ENCODE results near the gene MRI1. TPM values are rescaled to one million over a fixed set of nuclear protein-coding genes. Genes with fewer than 3 reads are reported as not detected.
"Not testable (repeated sequence)": the region's sequence is repeated elsewhere in the genome, so short reads cannot be mapped to it uniquely, and the experiment has no call there.

MRI1 gene
- total and polyA plus RNA-seq, 2 donors: 23.3 to 38.1 TPM

DNA sequence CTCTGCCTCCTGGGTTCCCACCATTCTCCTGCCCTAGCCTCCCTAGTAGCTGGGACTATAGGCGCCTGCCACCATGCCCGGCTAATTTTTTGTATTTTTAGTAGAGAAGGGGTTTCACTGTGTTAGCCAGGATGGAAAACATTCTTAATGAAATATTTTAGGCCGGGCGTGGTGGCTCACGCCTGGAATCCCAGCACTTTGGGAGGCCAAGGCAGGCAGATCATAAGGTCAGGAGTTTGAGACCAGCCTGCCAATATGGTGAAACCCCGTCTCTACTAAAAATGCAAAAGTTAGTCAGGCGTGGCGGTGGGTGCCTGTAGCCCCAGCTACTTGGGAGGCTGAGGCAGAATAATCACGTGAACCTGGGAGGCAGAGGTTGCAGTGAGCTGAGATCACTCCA, 29.0 kb downstream of the MRI1 start:
- H3K36me3 ChIP-seq (ENCODE audit: insufficient read depth); H3K27ac ChIP-seq (ENCODE audit: low read depth); H3K4me3 ChIP-seq (ENCODE audit: low read depth, low read length); H3K4me1 ChIP-seq (ENCODE audit: insufficient read depth); DNase-seq (ENCODE audit: extremely low spot score): not testable (repeated sequence)
- 84% methylated on average over 9 of the region's 9 CpGs for WGBS

DNA sequence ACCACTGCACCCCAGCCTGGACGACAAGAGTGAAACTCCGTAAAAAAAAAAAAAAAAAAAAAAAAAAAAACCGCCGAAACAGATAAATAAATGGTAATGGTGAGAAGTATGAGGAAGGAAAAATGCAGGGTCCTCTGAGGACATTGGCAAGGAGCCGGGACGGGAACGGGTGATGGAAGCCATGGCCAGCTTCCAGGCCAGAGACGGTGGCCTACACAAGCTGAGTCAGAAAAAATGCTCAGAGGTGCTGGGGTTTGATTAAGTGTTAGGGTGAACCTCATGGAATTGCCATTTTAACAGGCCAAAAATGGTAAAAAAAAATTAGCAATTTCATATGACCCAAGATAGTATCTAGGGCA, 30.1 kb downstream of the MRI1 start:
- 3% methylated on average over 8 of the region's 8 CpGs for WGBS
- no peaks in the 10 kb centered on the region for H3K36me3 ChIP-seq (ENCODE audit: insufficient read depth)

DNA sequence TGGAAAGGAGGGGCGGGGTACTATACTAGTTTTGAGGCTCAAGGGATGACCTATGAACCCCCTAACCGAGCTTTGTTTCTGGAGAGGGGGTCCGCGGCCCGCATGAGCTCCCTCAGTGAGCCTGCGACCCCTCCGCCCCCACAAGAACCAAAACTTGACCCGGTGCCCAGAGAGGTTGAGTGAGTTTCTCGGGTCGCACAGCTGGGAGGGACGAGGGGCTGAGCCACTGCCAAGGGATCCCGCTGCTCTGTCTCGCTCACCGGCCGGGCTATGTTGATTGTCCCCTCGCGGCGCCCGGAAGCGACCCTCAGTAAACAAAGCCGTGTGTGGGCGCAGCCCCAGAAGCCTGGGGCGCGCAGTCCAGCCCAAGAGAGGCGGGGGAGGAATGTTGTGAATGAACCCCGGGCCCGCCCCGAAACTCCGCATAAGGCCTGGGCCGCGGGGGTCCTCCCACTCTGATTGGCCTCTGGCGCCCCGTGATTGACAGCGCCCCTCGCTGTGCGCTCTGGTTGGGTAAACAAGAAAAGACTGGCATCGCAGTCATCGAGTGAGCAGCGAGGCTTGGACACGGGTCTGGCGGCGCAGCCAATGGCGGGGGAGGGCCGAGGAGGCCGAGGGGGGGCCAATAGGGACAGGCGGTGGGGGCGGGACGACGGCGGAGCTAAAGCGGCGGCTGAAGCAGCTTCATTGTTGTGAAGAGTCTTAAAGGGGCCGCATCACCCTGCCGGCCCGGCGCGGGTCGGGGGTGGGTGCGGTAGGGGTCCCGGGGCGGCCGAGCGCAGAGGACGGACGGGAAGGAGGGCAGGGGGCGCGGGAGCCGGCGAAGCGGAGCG, 30.7 kb downstream of the MRI1 start, which contains the start of gene ZSWIM4:
Gene ZSWIM4 (plus strand): TSS at position 687 of the 833 bp plus-strand sequence. CDS start 206 bp downstream, outside the sequence.
- H3K27ac ChIP-seq (ENCODE audit: low read depth): peak within 1 kb of the TSS; percentile 86
- no peaks in the 10 kb centered on the region for H3K4me1 ChIP-seq (ENCODE audit: insufficient read depth)
- H3K4me3 ChIP-seq (ENCODE audit: low read depth, low read length): peak within 1 kb of the TSS; percentile 82
- peak; percentile 98 for DNase-seq (ENCODE audit: extremely low spot score)
- under 1% methylated on average over 71 of the region's 71 CpGs for WGBS
- H3K36me3 ChIP-seq (ENCODE audit: insufficient read depth): no peaks in the 10 kb centered on the region

More for the DNA sequence above, 30.1 kb downstream of the MRI1 start:
- Histone ChIP-seq H3K27ac (ENCODE audit: low read depth) (no peak overlapping the region), H3K4me1 (ENCODE audit: insufficient read depth) (no peaks in the 10 kb centered on the region), H3K4me3 (ENCODE audit: low read depth, low read length) (peak overlapping the region; percentile 61)
- DNase-seq (ENCODE audit: extremely low spot score): no peak

DNA sequence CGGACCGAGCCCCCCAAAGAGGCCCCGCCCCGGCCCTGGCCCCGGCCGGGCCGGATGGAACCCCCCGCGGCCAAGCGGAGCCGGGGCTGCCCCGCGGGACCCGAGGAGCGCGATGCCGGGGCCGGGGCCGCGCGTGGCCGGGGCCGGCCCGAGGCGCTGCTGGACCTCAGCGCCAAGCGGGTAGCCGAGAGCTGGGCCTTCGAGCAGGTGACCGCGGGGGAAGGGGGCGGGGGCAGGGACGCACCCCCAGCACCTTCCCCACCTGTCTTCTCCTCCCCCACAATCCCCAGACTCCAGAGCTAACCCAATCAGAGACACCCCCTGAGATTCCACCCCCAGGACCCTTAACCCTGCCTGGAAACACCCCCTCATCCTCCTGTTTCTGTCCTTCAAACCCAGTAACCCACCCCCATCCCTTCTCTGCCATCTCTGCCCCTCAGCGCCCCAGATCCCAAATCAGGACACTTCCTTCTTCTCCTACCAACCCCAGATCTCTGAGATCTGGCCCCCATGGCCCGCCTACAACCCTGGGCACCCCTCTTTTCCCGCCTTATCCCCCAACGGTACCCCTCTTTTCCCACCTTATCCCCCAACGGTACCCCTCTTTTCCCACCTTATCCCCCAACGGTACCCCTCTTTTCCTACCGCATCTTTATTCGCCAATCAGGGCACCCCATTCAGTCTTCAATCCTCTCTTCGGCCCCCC, 31.4 kb downstream of the MRI1 start:
- Histone ChIP-seq H3K4me1 (ENCODE audit: insufficient read depth) (no peaks in the 10 kb centered on the region), H3K36me3 (ENCODE audit: insufficient read depth) (no peaks in the 10 kb centered on the region), H3K4me3 (ENCODE audit: low read depth, low read length) (peak overlapping the region; percentile 82), H3K27ac (ENCODE audit: low read depth) (peak overlapping the region; percentile 86)
- WGBS: 5% methylated on average over 42 of the region's 42 CpGs
- no peak for DNase-seq (ENCODE audit: extremely low spot score)

DNA sequence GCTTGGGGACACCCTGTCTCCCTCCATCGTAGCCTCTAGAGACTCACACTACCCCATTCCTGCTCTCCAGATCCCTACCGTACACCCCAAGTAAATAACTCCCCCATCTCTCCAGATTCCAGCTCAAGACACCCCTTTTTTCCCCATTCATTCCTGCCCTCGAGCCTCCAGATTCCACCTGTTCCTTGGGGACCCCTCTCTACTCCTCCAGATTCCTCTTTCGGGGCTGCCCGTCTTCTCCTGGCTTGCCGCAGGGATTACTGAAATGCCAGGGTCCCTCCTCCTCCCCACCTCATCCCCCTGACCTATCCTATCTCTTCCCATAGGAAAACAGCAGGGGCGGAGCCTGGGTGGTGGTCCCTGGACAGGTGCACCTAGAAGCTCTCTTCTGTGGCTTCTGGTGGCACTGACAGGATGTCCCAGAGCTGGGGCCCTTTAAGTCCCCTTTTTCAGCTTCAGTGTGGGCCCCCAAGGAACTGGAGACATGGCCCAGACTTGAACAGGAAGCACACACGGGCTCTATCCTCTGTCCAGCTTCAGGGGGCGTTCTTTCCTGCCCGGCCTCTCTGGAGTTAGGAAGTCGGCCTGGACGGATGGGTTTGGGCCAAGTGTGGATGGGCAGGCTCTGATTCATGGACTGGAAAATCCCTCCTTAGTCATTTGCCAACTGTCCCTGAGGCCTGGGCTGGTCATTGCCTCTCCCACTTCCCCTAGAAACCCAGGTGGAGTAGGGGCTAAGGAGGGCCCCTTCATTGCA, 32.2 kb downstream of the MRI1 start:
- DNase-seq (ENCODE audit: extremely low spot score): no peak

DNA sequence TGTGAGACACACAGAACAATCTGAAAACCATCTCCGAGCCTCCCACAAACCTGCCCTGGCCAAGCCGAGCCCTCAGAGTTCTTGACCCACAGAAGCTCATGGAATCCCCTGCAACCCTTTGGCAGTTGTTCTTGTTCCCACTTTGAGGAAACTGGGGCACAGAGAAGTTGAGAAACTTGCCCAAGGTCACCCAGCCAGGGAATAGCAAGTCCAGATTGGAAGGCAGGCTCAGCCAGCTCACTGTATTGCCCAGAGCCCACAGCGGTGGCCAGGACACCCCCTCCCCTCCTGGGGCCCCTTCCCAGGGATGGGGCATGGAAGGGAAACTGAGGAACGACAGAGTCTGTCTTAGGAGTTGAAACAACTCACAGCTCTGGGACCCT, 32.7 kb downstream of the MRI1 start:
- no peaks in the 10 kb centered on the region for H3K4me1 ChIP-seq (ENCODE audit: insufficient read depth)
- 59% methylated on average over 4 of the region's 4 CpGs for WGBS
- H3K4me3 ChIP-seq (ENCODE audit: low read depth, low read length): no peak overlapping the region
- H3K36me3 ChIP-seq (ENCODE audit: insufficient read depth): no peaks in the 10 kb centered on the region
- H3K27ac ChIP-seq (ENCODE audit: low read depth): peak overlapping the region; percentile 13
- DNase-seq (ENCODE audit: extremely low spot score): no peak

More for the DNA sequence above, 32.2 kb downstream of the MRI1 start:
- Histone ChIP-seq H3K27ac (ENCODE audit: low read depth) (no peak overlapping the region), H3K36me3 (ENCODE audit: insufficient read depth) (no peaks in the 10 kb centered on the region), H3K4me1 (ENCODE audit: insufficient read depth) (no peaks in the 10 kb centered on the region), H3K4me3 (ENCODE audit: low read depth, low read length) (peak overlapping the region; percentile 82)
- WGBS: 11% methylated on average over 12 of the region's 12 CpGs

DNA sequence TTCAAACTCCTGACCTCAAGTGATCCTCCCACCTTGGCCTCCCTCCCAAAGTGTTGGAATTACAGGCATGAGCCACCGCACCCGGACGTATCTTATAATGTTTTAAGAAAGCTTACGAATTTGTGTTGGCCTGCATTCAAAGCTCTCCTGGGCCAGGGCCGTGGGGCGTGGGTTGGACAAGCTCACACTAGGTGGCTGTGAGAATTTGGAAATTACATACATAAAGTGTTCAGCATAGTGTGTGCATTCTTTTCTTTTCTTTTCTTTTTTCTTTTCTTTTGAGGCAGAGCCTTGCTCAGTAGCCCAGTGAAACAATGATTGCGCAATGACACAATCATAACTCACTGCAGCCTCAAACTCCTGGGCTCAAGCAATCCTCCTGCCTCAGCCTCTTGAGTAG, 33.5 kb downstream of the MRI1 start:
- WGBS: 37% methylated on average over 7 of the region's 7 CpGs
- H3K4me3 ChIP-seq (ENCODE audit: low read depth, low read length): no peak overlapping the region
- no peak for DNase-seq (ENCODE audit: extremely low spot score)
- H3K36me3 ChIP-seq (ENCODE audit: insufficient read depth): no peaks in the 10 kb centered on the region
- H3K27ac ChIP-seq (ENCODE audit: low read depth): no peak overlapping the region
- H3K4me1 ChIP-seq (ENCODE audit: insufficient read depth): no peaks in the 10 kb centered on the region

DNA sequence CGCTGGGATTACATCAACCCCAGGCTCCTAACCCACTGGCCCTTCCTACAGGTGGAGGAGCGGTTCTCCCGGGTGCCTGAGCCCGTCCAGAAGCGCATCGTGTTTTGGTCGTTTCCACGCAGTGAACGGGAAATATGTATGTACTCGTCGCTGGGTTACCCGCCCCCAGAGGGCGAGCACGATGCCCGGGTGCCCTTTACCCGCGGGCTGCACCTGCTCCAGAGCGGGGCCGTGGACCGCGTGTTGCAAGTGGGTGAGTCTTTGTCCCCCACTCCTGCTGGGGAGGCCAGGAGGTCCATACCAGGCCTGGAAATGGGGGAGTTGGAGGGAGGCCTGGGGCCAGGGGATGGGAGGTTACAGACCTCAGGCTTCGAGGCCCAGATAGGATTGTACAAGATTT, 35.3 kb downstream of the MRI1 start:
- no peak overlapping the region for H3K27ac ChIP-seq (ENCODE audit: low read depth)
- DNase-seq (ENCODE audit: extremely low spot score): no peak
- WGBS: 94% methylated on average over 22 of the region's 22 CpGs
- H3K4me1 ChIP-seq (ENCODE audit: insufficient read depth): no peaks in the 10 kb centered on the region
- no peaks in the 10 kb centered on the region for H3K36me3 ChIP-seq (ENCODE audit: insufficient read depth)
- no peak overlapping the region for H3K4me3 ChIP-seq (ENCODE audit: low read depth, low read length)

DNA sequence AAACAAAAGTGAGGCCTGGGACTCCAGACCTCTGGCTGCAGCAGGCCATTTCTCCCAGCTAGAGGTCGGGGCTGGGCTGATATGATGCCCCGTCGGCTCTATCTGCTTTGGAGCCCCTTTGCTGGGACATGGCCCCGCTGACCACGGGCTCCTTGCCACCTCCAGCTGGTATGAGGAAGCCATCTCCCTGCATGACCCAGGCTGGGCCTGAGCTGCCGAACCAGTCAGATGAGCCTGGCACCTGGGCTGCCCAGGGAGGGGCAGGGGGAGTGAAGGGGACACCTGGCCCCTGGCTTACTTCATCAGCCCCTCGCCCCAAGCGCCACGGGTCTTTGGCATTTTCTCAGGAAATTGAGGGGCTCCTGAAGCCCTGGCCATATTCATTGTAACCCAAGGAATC, 38.7 kb downstream of the MRI1 start:
- WGBS: 85% methylated on average over 9 of the region's 9 CpGs
- H3K27ac ChIP-seq (ENCODE audit: low read depth): peak overlapping the region; percentile 25
- no peaks in the 10 kb centered on the region for H3K36me3 ChIP-seq (ENCODE audit: insufficient read depth)
- DNase-seq (ENCODE audit: extremely low spot score): no peak
- H3K4me1 ChIP-seq (ENCODE audit: insufficient read depth): no peaks in the 10 kb centered on the region
- H3K4me3 ChIP-seq (ENCODE audit: low read depth, low read length): no peak overlapping the region

DNA sequence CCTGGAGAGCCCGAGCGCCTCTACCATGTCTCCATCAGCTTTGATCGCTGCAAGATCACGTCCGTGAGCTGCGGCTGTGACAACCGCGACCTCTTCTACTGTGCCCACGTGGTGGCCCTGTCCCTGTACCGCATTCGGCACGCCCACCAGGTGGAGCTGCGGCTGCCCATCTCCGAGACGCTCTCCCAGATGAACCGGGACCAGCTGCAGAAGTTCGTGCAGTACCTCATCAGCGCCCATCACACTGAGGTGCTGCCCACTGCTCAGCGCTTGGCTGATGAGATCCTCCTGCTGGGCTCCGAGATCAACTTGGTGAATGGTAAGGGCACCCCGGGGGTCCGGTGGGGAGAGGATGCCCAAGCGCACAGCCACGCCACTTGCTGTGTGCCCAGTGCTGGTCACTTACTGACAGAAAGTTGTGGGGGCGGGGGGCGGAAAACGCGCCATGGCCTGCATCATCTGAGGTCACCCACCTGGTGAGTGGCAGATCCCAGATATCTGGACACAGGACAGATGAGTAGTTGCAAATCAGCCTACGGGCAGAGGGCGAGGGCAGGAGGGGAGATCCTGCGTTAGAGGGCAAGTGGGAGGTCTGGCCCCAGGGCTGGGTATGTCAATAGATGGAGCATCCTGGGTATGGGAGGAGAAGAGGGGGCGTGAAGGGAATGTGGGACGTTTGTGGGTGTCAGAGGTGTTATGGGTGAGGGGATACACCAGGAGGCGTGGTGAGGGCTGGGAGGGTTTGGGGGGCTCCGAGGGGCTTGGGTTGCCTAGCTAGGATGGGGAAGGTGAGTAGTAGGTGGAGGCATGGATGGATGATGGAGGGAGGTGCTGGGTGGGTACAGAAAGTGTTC, 40.7 kb downstream of the MRI1 start:
- Histone ChIP-seq H3K4me1 (ENCODE audit: insufficient read depth) (no peaks in the 10 kb centered on the region), H3K27ac (ENCODE audit: low read depth) (no peak overlapping the region), H3K4me3 (ENCODE audit: low read depth, low read length) (no peak overlapping the region), H3K36me3 (ENCODE audit: insufficient read depth) (peaks cover 2% of the 10 kb centered on the region)
- DNase-seq (ENCODE audit: extremely low spot score): no peak
- 73% methylated on average over 35 of the region's 35 CpGs for WGBS

DNA sequence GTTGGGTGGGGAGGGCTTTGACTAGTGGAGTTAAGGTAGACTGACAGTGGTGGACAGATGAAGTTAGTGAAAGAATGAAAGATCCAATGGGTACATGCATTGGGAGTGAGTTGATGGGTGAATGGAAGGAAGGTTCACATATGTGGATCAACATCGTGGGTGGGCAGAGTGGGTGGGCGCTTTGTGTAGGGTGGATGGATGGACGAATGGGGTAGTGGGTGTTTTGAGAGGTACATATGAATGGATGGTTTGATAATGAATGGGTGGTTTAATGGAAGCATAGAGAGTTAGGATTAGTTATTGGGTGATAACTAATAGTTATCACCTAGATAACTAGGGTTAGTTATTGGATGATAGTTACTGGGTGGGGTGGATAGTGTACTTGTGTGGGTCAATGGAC, 42.4 kb downstream of the MRI1 start:
- 95% methylated on average over 3 of the region's 3 CpGs for WGBS
- Histone ChIP-seq H3K27ac (ENCODE audit: low read depth) (no peak overlapping the region), H3K4me1 (ENCODE audit: insufficient read depth) (no peaks in the 10 kb centered on the region), H3K4me3 (ENCODE audit: low read depth, low read length) (no peak overlapping the region), H3K36me3 (ENCODE audit: insufficient read depth) (peaks cover 2% of the 10 kb centered on the region)
- DNase-seq (ENCODE audit: extremely low spot score): no peak

DNA sequence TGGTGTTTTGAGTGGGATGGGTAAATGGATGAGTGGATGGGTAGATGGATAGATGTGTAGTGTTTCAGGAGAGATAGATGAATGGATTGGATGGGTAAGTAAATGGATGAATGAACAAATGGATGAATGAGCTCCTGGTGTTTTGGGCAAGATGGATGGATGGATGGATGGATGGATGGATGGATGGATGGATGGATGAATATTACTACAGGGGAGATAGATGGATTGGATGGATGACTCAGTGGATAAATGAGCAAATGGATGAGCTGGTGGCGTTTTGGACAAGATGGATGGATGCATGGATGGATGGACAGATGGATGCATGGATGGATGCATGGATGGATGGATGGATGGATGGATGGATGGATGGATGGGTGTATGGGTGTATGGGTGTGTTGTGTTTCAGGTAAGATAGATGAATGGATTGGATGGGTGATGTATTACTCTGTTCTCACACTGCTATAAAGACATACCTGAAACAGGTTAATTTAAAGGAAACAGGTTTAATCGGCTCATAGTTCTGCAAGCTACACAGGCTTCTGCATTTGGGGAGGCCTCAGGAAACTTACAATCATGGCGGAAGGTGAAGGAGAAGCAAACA, 43.2 kb downstream of the MRI1 start:
- no peak for DNase-seq (ENCODE audit: extremely low spot score)
- H3K4me3 ChIP-seq (ENCODE audit: low read depth, low read length): no peak overlapping the region
- no peak overlapping the region for H3K27ac ChIP-seq (ENCODE audit: low read depth)
- H3K4me1 ChIP-seq (ENCODE audit: insufficient read depth): no peaks in the 10 kb centered on the region
- 98% methylated on average over 3 of the region's 3 CpGs for WGBS
- H3K36me3 ChIP-seq (ENCODE audit: insufficient read depth): peaks cover 2% of the 10 kb centered on the region

DNA sequence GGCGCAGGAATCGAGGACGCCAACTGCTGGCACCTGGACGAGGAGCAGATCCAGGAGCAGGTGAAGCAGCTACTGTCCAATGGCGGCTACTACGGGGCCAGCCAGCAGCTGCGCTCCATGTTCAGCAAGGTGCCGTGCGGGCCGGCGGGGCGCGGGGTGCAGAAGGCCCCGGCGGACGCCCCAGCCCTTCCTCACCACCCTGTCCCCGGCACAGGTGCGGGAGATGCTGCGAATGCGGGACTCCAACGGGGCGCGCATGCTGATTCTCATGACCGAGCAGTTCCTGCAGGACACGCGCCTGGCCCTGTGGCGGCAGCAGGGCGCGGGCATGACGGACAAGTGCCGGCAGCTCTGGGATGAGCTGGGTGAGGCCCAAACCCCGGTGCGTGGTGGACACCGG, 44.5 kb downstream of the MRI1 start:
- H3K4me3 ChIP-seq (ENCODE audit: low read depth, low read length): no peak overlapping the region

More for the DNA sequence above, 44.5 kb downstream of the MRI1 start:
- Histone ChIP-seq H3K27ac (ENCODE audit: low read depth) (no peak overlapping the region), H3K4me1 (ENCODE audit: insufficient read depth) (no peaks in the 10 kb centered on the region), H3K36me3 (ENCODE audit: insufficient read depth) (peaks cover 2% of the 10 kb centered on the region)
- no peak for DNase-seq (ENCODE audit: extremely low spot score)
- 97% methylated on average over 34 of the region's 34 CpGs for WGBS

Measured in urinary bladder (tissue), 4 donors.